ENCODE data around the gene BRD3OS.

BRD3OS gene

GRCh38 chr9:134035041-134036039 is 10.1 kb downstream of the BRD3OS start:
- DNase-seq: no peak

GRCh38 chr9:134036130-134036529 is 10.8 kb downstream of the BRD3OS start:
- no peak for DNase-seq

GRCh38 chr9:134037641-134038040 is 12.4 kb downstream of the BRD3OS start:
- peak; percentile 53 for DNase-seq

- no peak for DNase-seq
These were observed 14.3 kb downstream of the BRD3OS start for GRCh38 chr9:134039386-134040175.

- no peak for DNase-seq
These were observed 14.9 kb downstream of the BRD3OS start for GRCh38 chr9:134040176-134040565.

GRCh38 chr9:134040781-134041648 is 15.7 kb downstream of the BRD3OS start:
- DNase-seq: no peak

- DNase-seq: no peak
These were observed 16.3 kb downstream of the BRD3OS start for GRCh38 chr9:134041649-134041962.

- DNase-seq: no peak
These were observed 18.3 kb downstream of the BRD3OS start for GRCh38 chr9:134043531-134043988.

GRCh38 chr9:134044944-134045343 is 19.7 kb downstream of the BRD3OS start:
- no peak for DNase-seq

GRCh38 chr9:134045841-134046544 is 20.7 kb downstream of the BRD3OS start:
- DNase-seq: no peak

- DNase-seq: no peak
These were observed 21.8 kb downstream of the BRD3OS start for GRCh38 chr9:134046894-134047681.

GRCh38 chr9:134047868-134048581 is 22.7 kb downstream of the BRD3OS start:
- no peak for DNase-seq

- DNase-seq: no peak
These were observed 23.3 kb downstream of the BRD3OS start for GRCh38 chr9:134048582-134048968.

- no peak for DNase-seq
These were observed 24.0 kb downstream of the BRD3OS start for GRCh38 chr9:134049236-134049635.

- DNase-seq: no peak
These were observed 24.7 kb downstream of the BRD3OS start for GRCh38 chr9:134049772-134050588.

- DNase-seq: no peak
These were observed 25.4 kb downstream of the BRD3OS start for GRCh38 chr9:134050726-134051125.

GRCh38 chr9:134051319-134051718 is 26.0 kb downstream of the BRD3OS start:
- no peak for DNase-seq

- no peak for DNase-seq
These were observed 27.2 kb downstream of the BRD3OS start for GRCh38 chr9:134052491-134052890.

- no peak for DNase-seq
These were observed 27.7 kb downstream of the BRD3OS start for GRCh38 chr9:134052941-134053340.

GRCh38 chr9:134053401-134053871 is 28.2 kb downstream of the BRD3OS start:
- no peak for DNase-seq

Measured in eye (tissue), 1 donor.